SK-N-SH (cell line): ENCODE measurements around the gene SPSB3. TPM values are rescaled to one million over a fixed set of nuclear protein-coding genes. Genes with fewer than 3 reads are reported as not detected.

ENCODE experiments used
- CTCF ChIA-PET: fragments of 300-600, 350-600 bp; formaldehyde crosslinking; extraction: SDS; loops from one replicate; lab custom pipeline; 2021; lab: Yijun Ruan, JAX
- POLR2A ChIA-PET: fragments of 350-600 bp; sonication (Branson Sonifier 250); formaldehyde crosslinking; extraction: SDS; loops from one replicate; lab custom pipeline; 2020; ENCODE audit warnings: antibody characterized with exemption, inconsistent platforms; lab: Yijun Ruan, JAX
- DNase-seq: peaks from one replicate; pipeline ENCODE4 v3.0.0; 2012
- H2AFZ ChIP-seq: fragments of 200-600 bp; sonication (generic); 2 replicates; pipeline ENCODE4 v1.8.1; 2016; ENCODE audit warnings: antibody characterized with exemption, mild to moderate bottlenecking, low read depth
- H3F3A ChIP-seq: fragments of 200-600 bp; sonication (generic); replicated peaks from 2 replicates; pipeline ENCODE3; 2016; ENCODE audit warnings: antibody characterized with exemption, mild to moderate bottlenecking; ENCODE audit not compliant: insufficient read depth
- H3K27ac ChIP-seq, 2 experiments: fragments of 200-500 bp in 1 of 2; fragments of 200-600 bp in 1 of 2; sonication (Bioruptor generic) in 1 of 2; sonication (generic), shearing (Covaris generic) in 1 of 2; 2 replicates each; pipeline versions ENCODE4 v1.5.1 to v1.6.1; 2014 to 2016; ENCODE audit warnings: low read depth in 2 of 2, inconsistent platforms in 1 of 2, low read length in 1 of 2, mild to moderate bottlenecking in 1 of 2, mixed read lengths in 1 of 2
- H3K27me3 ChIP-seq: fragments of 200-600 bp; sonication (generic), shearing (Covaris generic); 2 replicates; pipeline ENCODE4 v1.6.1; 2016; ENCODE audit warnings: mixed run types; ENCODE audit not compliant: insufficient read depth
- H3K36me3 ChIP-seq, 2 experiments: fragments of 200-500 bp in 1 of 2; fragments of 200-600 bp in 1 of 2; sonication (Bioruptor generic) in 1 of 2; sonication (generic) in 1 of 2; replicated peaks in 1 of 2; 2 replicates each; pipeline versions ENCODE3 to v1.5.1; 2014 to 2016; ENCODE audit warnings: low read length in 1 of 2, mild to moderate bottlenecking in 1 of 2; ENCODE audit not compliant: insufficient read depth in 2 of 2, control insufficient read depth in 1 of 2
- H3K4me1 ChIP-seq, 2 experiments: fragments of 200-500 bp in 1 of 2; fragments of 200-600 bp in 1 of 2; sonication (Bioruptor generic) in 1 of 2; sonication (generic), shearing (Covaris generic) in 1 of 2; 2 replicates each; pipeline versions ENCODE4 v1.5.1 to v1.6.1; 2014 to 2016; ENCODE audit warnings: low read depth in 1 of 2, low read length in 1 of 2, mixed run types in 1 of 2; ENCODE audit not compliant: insufficient read depth in 2 of 2, control insufficient read depth in 1 of 2
- H3K4me2 ChIP-seq: fragments of 200-600 bp; sonication (generic), shearing (Covaris generic); 2 replicates; pipeline ENCODE4 v1.6.1; 2017; ENCODE audit warnings: mixed run types
- H3K4me3 ChIP-seq, 2 experiments: fragments of 200-500 bp in 1 of 2; fragments of 200-600 bp in 1 of 2; sonication (Bioruptor generic) in 1 of 2; sonication (generic), shearing (Covaris generic) in 1 of 2; 2 replicates each; pipeline versions ENCODE4 v1.5.1 to v1.8.1; 2014 to 2016; ENCODE audit warnings: low read depth in 2 of 2, inconsistent platforms in 1 of 2, low read length in 1 of 2, mild to moderate bottlenecking in 1 of 2, mixed read lengths in 1 of 2, moderate library complexity in 1 of 2
- H3K79me2 ChIP-seq: fragments of 200-600 bp; sonication (generic); 2 replicates; pipeline ENCODE4 v1.8.1; 2017; ENCODE audit warnings: mild to moderate bottlenecking; ENCODE audit not compliant: insufficient read depth
- H3K9ac ChIP-seq: fragments of 200-600 bp; sonication (generic); 2 replicates; pipeline ENCODE4 v1.6.1; 2017; ENCODE audit warnings: mixed run types
- H3K9me2 ChIP-seq: fragments of 200-600 bp; sonication (generic); 2 replicates; pipeline ENCODE4 v1.6.1; 2017; ENCODE audit warnings: mixed run types
- H3K9me3 ChIP-seq: fragments of 200-600 bp; sonication (generic); 2 replicates; pipeline ENCODE4 v1.6.1; 2017; ENCODE audit warnings: mixed run types, mild to moderate bottlenecking, moderate library complexity
- H4K20me1 ChIP-seq: fragments of 200-600 bp; sonication (generic); 2 replicates; pipeline ENCODE4 v1.6.1; 2017; ENCODE audit warnings: mild to moderate bottlenecking, mixed run types; ENCODE audit not compliant: insufficient read depth
- CHD2 ChIP-seq: fragments of 150-350 bp; IDR thresholded peaks from 2 replicates; pipeline ENCODE4 v1.6.1; 2018; ENCODE audit warnings: low read length; ENCODE audit not compliant: partially characterized antibody
- ELF1 ChIP-seq: IDR thresholded peaks from 2 replicates; pipeline ENCODE4 v1.4.0; 2012
- FOXM1 ChIP-seq: IDR thresholded peaks from 2 replicates; pipeline ENCODE4 v1.4.0; 2012; ENCODE audit warnings: low read depth, mild to moderate bottlenecking
- GABPA ChIP-seq: IDR thresholded peaks from 2 replicates; pipeline ENCODE4 v1.4.0; 2012; ENCODE audit warnings: low read depth, mild to moderate bottlenecking
- IRF3 ChIP-seq: fragments of 150-350 bp; IDR thresholded peaks from 2 replicates; pipeline ENCODE4 v1.6.1; 2016; ENCODE audit warnings: mild to moderate bottlenecking, low read depth, low read length
- POLR2AphosphoS5 ChIP-seq: IDR thresholded peaks from 2 replicates; pipeline ENCODE4 v1.6.1; 2012; ENCODE audit warnings: low read depth, low read length
- RAD21 ChIP-seq: IDR thresholded peaks from 2 replicates; pipeline ENCODE4 v1.6.1; 2012; ENCODE audit warnings: mild to moderate bottlenecking, low read length
- SMC3 ChIP-seq: IDR thresholded peaks from 2 replicates; pipeline ENCODE4 v1.6.1; 2012; ENCODE audit warnings: low read depth, low read length, improper control_type of control experiment
- ZBTB33 ChIP-seq: IDR thresholded peaks from 2 replicates; pipeline ENCODE4 v1.4.0; 2012; ENCODE audit warnings: low read depth, borderline replicate concordance
- WGBS: methylation state at CpG from one replicate; pipeline ENCODE4 v1.1.6; 2017; ENCODE audit warnings: low lambda C conversion rate; 5-methylcytosine and 5-hydroxymethylcytosine counted together
- polyA plus RNA-seq, 3 experiments: library from polyadenylated mRNA; depleted of rRNA; stranded (reverse); fragments of >200 nt; gene quantifications; 2 replicates each; pipeline ENCODE4 v1.2.3, GENCODE V29; 2012
- TF ChIP-seq, protein P1 (sequence below): fragments of 200-600 bp; sonication (generic); IDR thresholded peaks from 2 replicates; pipeline ENCODE4 v1.6.1; 2017; ENCODE audit warnings: antibody characterized with exemption, mild to moderate bottlenecking, moderate library complexity

Gene SPSB3
- polyA plus RNA-seq, 1 of the 3 experiments (the other 2 are of a cell fraction) = 40.6 TPM

DNA sequence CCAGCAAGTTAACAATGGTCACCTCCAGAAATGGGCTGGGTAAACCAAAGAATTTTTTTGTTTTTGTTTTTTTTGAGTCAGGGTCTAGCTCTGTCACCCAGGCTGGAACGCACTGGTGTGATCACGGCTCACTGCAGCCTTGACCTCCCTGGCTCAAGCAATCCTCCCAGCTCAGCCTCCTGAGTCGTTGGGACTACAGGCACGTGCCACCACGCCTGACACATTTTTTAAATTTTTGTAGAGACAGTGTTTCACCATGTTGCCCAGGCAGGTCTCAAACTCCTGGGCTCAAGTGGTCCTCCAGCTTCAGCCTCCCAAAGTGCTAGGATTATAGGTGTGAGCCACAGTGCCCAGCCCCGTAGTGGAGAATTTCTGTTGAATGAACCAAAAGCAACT is 1.7 kb downstream of the SPSB3 start:
- Histone ChIP-seq H4K20me1 (peaks cover 10% of the 10 kb centered on the region; the same call in 1 of the 2 replicates), H3K79me2 (peaks cover 42% of the 10 kb centered on the region), H3K27ac (no peak overlapping the region), H3K4me3 (no peak overlapping the region; a peak in 1 of 4 replicates), H3K4me2 (peak overlapping the region; percentile 91; the same call in 1 of the 2 replicates), H3K27me3 (no peaks in the 10 kb centered on the region), H3K36me3 (peaks cover 3 to 36% of the 10 kb centered on the region in 2 experiments), H3K9ac (no peak overlapping the region), H3K9me3 (no peaks in the 10 kb centered on the region), H3K4me1 (peaks cover 0 to 8% of the 10 kb centered on the region in 2 experiments; a peak in 1 of 4 replicates), H3F3A (peaks cover 8% of the 10 kb centered on the region), H2AFZ (no peak overlapping the region), H3K9me2 (no peaks in the 10 kb centered on the region)
- no peak for DNase-seq
- TF ChIP-seq RAD21 (no peak), POLR2AphosphoS5 (no peak), IRF3 (no peak), ELF1 (no peak), SMC3 (no peak), FOXM1 (no peak), ZBTB33 (no peak)
- TF ChIP-seq, protein P1, sequence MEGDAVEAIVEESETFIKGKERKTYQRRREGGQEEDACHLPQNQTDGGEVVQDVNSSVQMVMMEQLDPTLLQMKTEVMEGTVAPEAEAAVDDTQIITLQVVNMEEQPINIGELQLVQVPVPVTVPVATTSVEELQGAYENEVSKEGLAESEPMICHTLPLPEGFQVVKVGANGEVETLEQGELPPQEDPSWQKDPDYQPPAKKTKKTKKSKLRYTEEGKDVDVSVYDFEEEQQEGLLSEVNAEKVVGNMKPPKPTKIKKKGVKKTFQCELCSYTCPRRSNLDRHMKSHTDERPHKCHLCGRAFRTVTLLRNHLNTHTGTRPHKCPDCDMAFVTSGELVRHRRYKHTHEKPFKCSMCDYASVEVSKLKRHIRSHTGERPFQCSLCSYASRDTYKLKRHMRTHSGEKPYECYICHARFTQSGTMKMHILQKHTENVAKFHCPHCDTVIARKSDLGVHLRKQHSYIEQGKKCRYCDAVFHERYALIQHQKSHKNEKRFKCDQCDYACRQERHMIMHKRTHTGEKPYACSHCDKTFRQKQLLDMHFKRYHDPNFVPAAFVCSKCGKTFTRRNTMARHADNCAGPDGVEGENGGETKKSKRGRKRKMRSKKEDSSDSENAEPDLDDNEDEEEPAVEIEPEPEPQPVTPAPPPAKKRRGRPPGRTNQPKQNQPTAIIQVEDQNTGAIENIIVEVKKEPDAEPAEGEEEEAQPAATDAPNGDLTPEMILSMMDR = no peak
- CTCF ChIA-PET = interaction anchor here (0.9 to 1.0 kb wide), 2 partner anchors 13 to 149 kb away, joined by 3 to 4 read pairs; no protein-coding TSS in a partner anchor
- POLR2A ChIA-PET = interaction anchor here (1.7 kb wide), 1 partner anchor 46 kb away, joined by 5 read pairs; the partner anchor contains the start of genes FAHD1 and HAGH
- 94% methylated on average over 6 of the region's 6 CpGs for WGBS

DNA sequence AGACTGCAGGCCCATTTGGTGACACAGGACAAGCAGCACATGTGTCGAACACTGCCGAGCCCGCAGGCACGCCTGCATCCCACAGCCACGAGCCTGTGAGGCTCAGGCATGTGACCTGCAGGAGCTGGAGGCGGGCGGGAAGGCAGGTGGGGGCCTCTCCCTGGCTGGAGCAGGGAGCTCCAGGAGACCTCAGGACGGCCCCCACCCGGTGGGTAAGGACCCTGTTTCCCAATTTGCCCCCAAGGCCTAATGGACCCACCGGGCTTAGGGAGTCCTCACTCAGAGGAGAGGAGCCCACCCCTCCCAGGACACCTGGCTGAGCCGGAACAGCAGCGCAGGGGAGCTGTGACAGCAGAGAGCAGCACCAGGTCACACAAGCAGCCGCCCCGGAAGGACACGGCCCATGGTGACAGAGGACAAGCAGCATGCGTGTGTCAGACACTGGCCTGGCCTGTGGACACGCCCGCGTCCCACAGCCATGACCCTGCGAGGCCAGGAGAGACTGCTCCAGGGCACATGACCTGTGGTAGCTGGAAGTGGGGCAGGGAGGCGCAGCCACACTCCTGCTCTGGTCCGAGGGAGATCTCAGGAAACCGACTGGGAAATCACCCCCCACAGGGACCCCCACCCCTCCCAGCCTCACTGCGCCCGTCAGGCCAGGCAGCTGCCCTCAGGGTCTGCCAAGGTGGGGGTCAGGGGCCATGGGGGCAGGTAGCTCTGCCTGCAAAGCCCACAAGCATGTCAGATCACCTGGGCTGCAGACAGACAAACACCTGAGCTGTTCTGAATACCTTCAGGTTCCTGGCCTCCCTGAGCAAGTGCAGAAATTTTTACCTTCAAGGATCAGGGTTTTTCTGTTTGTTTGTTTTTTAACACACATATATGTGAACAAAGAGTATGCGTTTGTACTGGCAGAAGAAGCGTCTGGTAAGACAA is 2.4 kb downstream of the SPSB3 start:
- CTCF ChIA-PET = interaction anchor here (0.6 to 1.0 kb wide), 3 partner anchors 12 to 373 kb away, joined by 3 to 4 read pairs (median 4); no protein-coding TSS in a partner anchor
- Histone ChIP-seq H4K20me1 (peaks cover 10% of the 10 kb centered on the region; the same call in 1 of the 2 replicates), H3K79me2 (peaks cover 42% of the 10 kb centered on the region), H3K9ac (no peak overlapping the region), H2AFZ (no peak overlapping the region), H3K4me3 (no peak overlapping the region), H3F3A (peaks cover 8% of the 10 kb centered on the region), H3K9me3 (no peaks in the 10 kb centered on the region), H3K27ac (no peak overlapping the region)
- POLR2A ChIA-PET = interaction anchor here (0.7 to 1.7 kb wide), 2 partner anchors 47 to 117 kb away, joined by 3 to 5 read pairs; partner anchors contain the start of genes FAHD1 and HAGH
- DNase-seq = no peak
- WGBS = 90% methylated on average over 14 of the region's 27 CpGs
- 0 out of 2 replicates have a peak, but pooled peaks have one; percentile 18 for TF ChIP-seq ELF1
- peak; percentile 8 for TF ChIP-seq CHD2
- TF ChIP-seq GABPA = no peak
- TF ChIP-seq, all 33 proteins: peak for 2
- H3K4me1 ChIP-seq = peaks cover 0 to 8% of the 10 kb centered on the region in 2 experiments; a peak in 1 of 4 replicates
- no peaks in the 10 kb centered on the region for H3K27me3 ChIP-seq
- H3K4me2 ChIP-seq = no peak overlapping the region
- H3K36me3 ChIP-seq = peaks cover 3 to 37% of the 10 kb centered on the region in 2 experiments
- no peaks in the 10 kb centered on the region for H3K9me2 ChIP-seq
